IPS-15b (cell line): ENCODE measurements around the gene CEP55.

Experiments
- H3K27me3 ChIP-seq: one replicate; pipeline ENCODE4 v1.6.1; 2013; ENCODE audit warnings: low read length; ENCODE audit not compliant: control insufficient read depth, insufficient read depth
- H3K36me3 ChIP-seq: one replicate; pipeline ENCODE4 v1.6.1; 2013; ENCODE audit warnings: low read length; ENCODE audit not compliant: control insufficient read depth, insufficient read depth
- H3K4me1 ChIP-seq: one replicate; pipeline ENCODE4 v1.6.1; 2013; ENCODE audit warnings: mild to moderate bottlenecking, low read length; ENCODE audit not compliant: control insufficient read depth, insufficient read depth
- H3K4me3 ChIP-seq: one replicate; pipeline ENCODE4 v1.5.1; 2013; ENCODE audit warnings: low read depth, low read length
- H3K9ac ChIP-seq: one replicate; pipeline ENCODE4 v1.6.1; 2013; ENCODE audit warnings: low read depth, mild to moderate bottlenecking, low read length
- H3K9me3 ChIP-seq: one replicate; pipeline ENCODE4 v1.6.1; 2013; ENCODE audit warnings: mild to moderate bottlenecking, low read length; ENCODE audit not compliant: control insufficient read depth, insufficient read depth

Gene CEP55

DNA sequence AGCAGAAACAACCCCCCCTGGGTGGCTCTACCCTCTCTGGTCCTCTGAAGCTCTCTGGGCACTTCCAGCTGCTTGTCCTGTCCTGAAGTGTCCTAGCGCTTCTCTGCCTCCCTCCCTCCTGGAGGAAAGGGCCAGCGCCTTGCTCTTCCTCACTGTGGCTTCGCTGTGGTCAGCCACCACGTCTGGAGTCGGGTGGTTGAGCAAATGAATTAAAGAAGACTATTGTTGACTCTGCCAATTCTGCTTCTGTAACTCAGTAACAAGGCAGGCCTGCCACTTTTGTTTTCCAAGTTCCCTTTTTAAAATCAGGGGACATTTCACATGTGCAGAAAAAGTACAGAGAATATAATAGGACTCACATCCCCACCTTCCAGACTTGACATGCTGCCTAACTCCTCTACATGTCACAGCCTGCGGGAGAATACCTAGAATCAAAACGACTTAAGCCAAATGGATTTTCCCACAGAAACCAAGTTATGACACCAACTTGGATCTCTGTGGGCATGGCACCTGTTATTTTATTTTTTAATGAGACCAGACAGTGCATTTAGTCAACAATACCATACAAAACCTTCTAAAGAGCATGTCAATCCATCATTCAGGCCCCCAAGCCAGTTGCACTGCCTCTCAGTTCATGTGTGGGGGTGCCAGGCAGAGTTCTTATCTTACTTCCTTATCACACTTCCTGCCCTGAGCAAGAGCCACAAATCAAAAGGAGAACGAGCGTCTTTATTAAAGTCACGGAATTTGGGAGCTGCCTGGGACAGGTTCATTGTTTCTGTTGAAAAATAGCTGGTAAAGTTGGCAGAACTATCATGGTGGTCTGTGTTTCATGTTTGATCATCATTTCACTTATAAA, 76.9 kb downstream of the CEP55 start:
- H3K27me3 ChIP-seq, result peaks cover 61% of the 10 kb centered on the region
- H3K4me3 ChIP-seq, result no peak overlapping the region
- no peaks in the 10 kb centered on the region for H3K36me3 ChIP-seq
- H3K9me3 ChIP-seq, result no peaks in the 10 kb centered on the region
- no peaks in the 10 kb centered on the region for H3K4me1 ChIP-seq
- H3K9ac ChIP-seq, result no peak overlapping the region

GRCh38 chr10:93573924-93574323, 77.5 kb downstream of the CEP55 start:
- Histone ChIP-seq H3K36me3 (no peaks in the 10 kb centered on the region), H3K4me1 (no peaks in the 10 kb centered on the region), H3K27me3 (peaks cover 55% of the 10 kb centered on the region), H3K4me3 (no peak overlapping the region), H3K9ac (no peak overlapping the region), H3K9me3 (no peaks in the 10 kb centered on the region)

DNA sequence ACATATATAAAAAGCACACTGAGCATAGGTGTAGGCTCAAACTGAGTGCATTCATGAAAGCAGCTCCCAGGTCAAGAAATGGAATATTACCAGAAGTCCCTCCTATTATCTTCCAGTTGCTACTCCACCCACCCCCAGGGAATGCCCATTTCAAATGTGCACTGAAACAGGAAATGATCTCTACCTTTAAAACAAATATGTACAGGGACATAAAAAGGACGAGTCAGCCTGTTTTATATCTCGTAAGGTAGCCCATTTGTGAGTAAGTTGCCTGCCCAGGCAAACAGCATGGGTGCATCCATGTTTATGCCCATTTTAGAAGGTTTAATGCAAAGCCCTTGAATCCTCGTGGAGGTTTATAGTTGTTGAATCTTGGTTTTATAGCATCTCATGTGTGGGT, 80.5 kb downstream of the CEP55 start:
- H3K36me3 ChIP-seq, result no peaks in the 10 kb centered on the region
- H3K9me3 ChIP-seq, result no peaks in the 10 kb centered on the region
- H3K27me3 ChIP-seq, result peaks cover 25% of the 10 kb centered on the region
- no peak overlapping the region for H3K4me3 ChIP-seq
- H3K4me1 ChIP-seq, result no peaks in the 10 kb centered on the region
- H3K9ac ChIP-seq, result no peak overlapping the region

- Histone ChIP-seq H3K27me3 (peaks cover 19% of the 10 kb centered on the region), H3K9me3 (no peaks in the 10 kb centered on the region), H3K9ac (no peak overlapping the region), H3K36me3 (no peaks in the 10 kb centered on the region), H3K4me1 (no peaks in the 10 kb centered on the region), H3K4me3 (no peak overlapping the region)
Measured at GRCh38 chr10:93577565-93577964, 81.2 kb downstream of the CEP55 start.
